Measurements from ENCODE around the gene SLC12A8.

The SLC12A8 gene

DNA sequence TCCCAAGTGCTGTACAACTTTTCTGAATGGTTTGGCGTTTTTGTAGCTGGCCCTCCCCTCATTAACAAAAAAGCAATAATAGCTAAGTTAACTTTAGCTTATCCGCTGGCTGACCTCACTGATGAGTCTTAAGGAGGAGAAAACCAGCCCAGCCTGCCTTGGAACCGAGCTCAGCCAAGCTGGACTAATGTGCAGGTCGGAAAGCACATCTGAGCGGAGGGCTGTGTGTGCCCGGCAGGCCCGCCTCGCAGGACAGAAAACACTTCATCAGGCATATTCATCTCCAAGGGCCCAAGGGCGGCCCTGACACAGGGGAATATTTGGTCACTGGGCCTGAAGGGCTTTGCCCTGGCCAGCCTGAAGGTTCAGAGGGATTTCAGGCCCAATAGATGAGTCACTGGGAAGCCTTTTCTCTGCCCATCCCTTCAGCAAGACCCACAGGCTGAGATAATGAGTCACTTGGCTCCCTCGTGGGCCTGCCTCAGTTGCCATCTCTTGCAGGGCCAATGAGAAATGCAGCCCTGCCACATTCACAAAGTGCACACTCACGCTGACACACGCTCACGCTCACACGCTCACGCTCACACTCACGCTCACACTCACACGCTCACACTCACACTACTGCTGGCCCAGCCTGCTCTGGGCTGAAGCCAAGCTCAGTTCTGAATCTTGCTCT is 75.1 kb downstream of the SLC12A8 start:
- DNase-seq (ENCODE audit: low read depth in 2 of 2): no peak

GRCh38 chr3:125136966-125137357 is 75.6 kb downstream of the SLC12A8 start:
- DNase-seq (ENCODE audit: low read depth in 2 of 2): no peak

DNA sequence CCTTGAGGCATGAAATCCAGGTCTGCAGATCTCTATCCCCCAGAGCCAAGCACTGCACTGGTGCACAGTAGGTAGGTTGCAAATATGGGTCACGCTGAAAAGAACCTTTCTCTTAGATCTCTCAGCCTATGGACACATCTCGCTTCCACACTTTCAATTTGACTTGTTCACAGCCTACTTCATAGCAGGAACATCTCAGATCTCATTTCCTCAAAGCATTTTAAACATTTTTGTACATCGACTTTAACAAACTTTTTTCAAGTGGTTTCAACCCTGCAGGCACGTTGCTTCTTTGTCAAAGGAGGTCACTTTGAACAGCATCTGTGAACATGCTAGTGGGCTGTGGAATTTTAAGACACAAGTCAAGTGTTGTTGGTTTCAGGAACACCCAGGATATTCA is 76.0 kb downstream of the SLC12A8 start:
- DNase-seq (ENCODE audit: low read depth in 2 of 2): no peak

DNA sequence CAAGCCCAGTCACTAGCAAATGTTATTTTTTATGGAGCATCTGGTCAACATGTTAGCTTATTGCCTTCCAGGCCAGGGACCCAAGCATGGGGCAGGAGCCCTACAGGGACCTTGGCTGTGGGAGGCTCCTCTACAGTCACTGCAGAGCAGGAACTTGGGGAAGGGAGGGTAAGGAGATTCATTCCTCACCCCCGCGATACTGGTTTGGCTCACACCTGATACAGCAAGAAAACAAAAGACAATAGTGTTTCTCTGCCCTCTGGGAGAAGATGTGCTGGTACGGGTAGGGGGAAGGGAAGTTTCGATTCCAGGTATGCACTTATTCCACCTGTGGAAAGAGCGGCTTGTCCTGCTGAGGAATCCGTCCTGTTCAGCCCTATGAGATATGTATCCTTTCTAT is 77.6 kb downstream of the SLC12A8 start:
- no peak for DNase-seq (ENCODE audit: low read depth in 2 of 2)

- no peak for DNase-seq (ENCODE audit: low read depth in 2 of 2)
These were observed 79.7 kb downstream of the SLC12A8 start for GRCh38 chr3:125132815-125133214.

GRCh38 chr3:125129512-125129997 is 83.0 kb downstream of the SLC12A8 start:
- DNase-seq (ENCODE audit: low read depth in 2 of 2): no peak

DNA sequence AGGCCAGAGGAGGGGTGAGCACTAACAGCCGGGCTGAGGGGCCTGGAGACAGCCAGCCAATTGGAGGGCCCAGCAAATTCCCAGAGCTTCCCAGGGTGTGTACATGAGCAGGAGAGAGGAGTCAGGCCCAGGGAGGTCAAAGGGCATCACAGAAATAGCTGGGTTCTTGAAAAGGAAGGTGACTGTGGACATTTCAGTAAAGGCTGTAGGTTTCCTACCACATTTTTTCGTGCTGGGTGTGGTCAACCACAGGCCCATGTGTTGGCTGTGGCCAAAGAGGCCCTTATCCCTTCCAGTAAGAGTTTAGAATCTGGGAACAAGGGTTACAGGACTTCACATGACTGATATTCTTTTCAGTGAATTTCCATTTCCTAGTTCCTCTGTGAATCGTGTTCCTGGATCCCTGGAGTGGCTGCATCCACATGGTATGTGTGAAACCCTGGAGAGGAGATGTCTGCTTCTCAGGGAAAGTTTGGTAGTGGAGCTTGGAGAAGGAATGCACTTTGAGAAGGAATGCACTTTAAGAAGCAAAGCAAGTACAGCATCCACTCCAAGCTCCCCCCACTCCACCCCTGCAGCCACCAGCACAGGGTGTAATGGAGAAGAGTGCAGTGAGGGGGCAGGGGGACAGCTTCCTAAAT is 83.6 kb downstream of the SLC12A8 start:
- no peak for DNase-seq (ENCODE audit: low read depth in 2 of 2)

GRCh38 chr3:125126323-125126722 is 86.2 kb downstream of the SLC12A8 start:
- DNase-seq (ENCODE audit: low read depth in 2 of 2): no peak

- DNase-seq (ENCODE audit: low read depth in 2 of 2): peak; percentile 49 to 53
These were observed 86.7 kb downstream of the SLC12A8 start for GRCh38 chr3:125125821-125126245.

GRCh38 chr3:125123451-125124305 is 88.9 kb downstream of the SLC12A8 start:
- DNase-seq (ENCODE audit: low read depth in 2 of 2): no peak

- DNase-seq (ENCODE audit: low read depth in 2 of 2): peak in 1 of 2 donors; percentile 35
These were observed 91.1 kb downstream of the SLC12A8 start for GRCh38 chr3:125121246-125122010.

DNA sequence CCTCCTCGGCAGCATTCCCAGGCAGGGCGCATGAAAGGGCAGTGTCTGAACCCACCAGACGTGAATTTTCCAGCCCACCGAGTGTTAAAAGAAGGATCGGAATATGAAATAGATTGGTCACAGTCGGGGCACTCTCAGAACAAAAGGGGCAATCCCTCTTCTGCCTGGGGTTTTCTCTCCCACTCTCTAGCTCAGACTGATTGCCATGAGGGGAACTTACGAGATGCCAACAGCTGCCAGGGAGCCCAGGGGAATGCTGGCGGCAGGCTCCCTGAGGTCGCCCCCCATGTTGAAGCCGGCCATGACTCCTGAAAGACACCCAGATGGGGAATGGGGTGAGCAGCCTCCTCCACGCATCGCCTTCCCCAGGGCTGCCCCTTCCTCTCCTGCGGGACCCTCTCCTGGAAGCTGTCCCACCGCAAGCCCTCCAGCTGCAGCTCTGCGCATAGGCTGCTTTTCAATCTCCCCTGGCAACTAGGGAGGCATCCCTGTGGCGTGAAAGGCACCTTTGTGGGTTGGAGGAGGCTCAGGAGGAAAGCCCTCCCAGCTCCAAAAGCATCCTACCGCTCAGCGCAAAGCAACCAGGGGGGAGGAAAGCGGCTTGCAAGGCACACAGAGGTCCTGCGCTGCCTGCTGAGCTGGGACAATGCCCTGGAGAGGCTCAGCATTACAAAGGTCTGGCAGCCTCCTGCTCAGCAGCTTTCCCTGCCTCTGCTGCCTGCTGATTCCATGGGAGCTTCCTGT is 92.0 kb downstream of the SLC12A8 start:
- no peak for DNase-seq (ENCODE audit: low read depth in 2 of 2)

DNA sequence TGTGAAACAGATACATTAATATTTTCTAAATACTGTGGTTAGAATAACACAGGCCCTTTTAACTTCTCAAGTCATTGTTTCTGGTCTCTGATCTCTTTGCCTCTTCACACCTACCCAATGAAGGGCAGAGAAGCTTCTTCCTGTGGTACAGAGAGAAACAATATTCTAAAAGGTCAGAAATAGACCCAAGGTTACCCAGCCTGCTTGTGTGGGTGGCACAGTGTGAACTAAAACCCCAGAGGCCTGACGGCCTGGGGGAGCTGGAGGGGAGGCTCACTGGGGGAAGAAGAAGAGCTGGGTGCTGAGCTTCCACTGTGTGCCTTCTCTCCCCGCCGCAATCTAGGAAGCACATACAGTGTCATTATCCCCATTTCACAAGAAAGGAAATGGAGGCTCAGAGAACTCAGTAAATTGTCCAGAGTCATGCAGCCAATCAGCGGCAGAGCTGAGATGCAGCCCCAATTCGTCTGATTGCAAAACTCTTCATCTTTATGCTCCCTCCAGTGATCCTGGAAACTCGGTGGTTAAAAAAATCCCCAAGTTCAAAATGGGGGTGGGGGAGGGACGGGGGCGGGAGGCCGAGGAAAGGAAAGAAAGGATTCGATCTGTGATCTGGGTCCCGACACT is 92.7 kb downstream of the SLC12A8 start:
- DNase-seq (ENCODE audit: low read depth in 2 of 2): peak in 1 of 2 donors; percentile 64

- DNase-seq (ENCODE audit: low read depth in 2 of 2): no peak
These were observed 93.9 kb downstream of the SLC12A8 start for GRCh38 chr3:125118600-125118999.

DNA sequence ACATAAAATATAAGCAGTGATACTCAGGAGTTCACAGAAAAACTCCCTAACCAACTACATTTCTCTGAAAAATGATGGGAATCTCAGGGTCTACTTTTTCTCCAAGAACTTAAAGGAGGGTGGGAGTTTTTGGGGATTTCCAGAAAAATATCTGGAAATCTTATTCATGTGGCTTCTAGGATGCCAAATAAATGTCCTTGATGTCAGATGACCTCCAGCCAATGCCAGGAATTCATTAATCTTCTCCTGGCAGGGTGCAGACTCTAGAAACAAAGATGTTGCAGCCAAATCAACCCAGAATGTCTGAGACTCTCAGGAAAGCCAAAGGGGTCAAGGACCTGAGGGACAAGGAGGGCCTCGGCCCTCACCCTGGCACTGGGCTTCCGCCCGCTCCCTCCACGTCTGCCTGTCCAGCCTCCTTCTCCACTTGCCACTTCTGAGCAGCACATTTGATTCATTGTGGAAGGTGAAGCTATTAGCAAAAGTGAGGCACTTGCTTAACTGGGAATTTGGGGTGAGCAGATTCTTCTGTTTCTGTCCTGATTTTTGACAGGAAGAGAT is 94.8 kb downstream of the SLC12A8 start:
- DNase-seq (ENCODE audit: low read depth in 2 of 2): no peak

- DNase-seq (ENCODE audit: low read depth in 2 of 2): no peak
These were observed 96.1 kb downstream of the SLC12A8 start for GRCh38 chr3:125116311-125117080.

- no peak for DNase-seq (ENCODE audit: low read depth in 2 of 2)
These were observed 96.9 kb downstream of the SLC12A8 start for GRCh38 chr3:125115640-125116039.

- no peak for DNase-seq (ENCODE audit: low read depth in 2 of 2)
These were observed 99.6 kb downstream of the SLC12A8 start for GRCh38 chr3:125112981-125113380.

DNA sequence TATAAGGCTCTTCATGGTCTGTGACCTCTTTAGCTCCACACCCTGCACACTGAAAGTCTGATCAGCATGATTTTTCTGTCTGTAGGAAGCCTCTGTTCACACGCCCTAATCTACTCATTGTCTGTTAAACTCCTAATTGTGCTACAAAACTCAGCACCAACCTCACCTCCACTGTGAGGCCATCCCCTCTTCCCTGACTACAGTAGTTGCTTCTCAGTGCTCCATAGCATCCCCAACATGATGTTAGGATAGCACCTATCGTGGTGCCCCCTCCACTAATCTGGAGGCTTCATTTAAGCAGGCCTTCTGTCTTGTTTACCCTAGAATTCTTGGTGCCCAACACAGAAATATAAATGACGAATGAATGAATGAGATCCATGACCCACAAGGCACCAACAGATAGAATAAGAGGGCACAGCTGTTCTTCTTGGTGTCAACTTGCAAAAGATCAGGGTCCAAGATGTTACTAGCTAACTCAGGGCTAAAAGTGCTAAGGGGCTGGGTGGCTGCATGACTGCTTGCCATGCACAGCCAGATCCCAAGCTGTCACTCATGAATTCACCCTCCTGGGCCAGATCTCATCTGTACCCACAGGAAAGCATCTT is 101.6 kb downstream of the SLC12A8 start:
- no peak for DNase-seq (ENCODE audit: low read depth in 2 of 2)
